ENCODE data around the gene MAFB. TPM values are rescaled to one million over a fixed set of nuclear protein-coding genes. Genes with fewer than 3 reads are reported as not detected.

Gene MAFB
- total RNA-seq, 1 donor from 2014 or later = 31.9 TPM

DNA sequence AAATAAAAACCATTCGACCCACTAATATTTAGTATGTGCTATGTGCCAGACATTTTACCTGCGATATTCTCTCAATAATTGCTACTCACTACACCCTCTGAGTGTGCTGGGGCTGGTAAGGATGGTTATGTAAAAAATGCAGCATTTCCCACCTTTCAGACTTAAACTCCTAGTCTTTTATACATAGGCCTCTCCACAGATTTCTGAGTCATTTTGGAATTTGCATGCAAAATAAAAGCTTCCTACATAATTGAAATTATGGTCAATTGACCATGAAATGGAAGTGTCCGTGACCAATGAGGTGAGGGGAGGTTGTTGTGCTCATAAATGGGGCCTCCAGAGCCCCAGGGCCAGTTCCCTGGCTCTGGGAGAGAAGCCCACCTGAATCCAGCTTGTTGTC, 37.7 kb upstream of the MAFB start:
- peaks cover 40% of the 10 kb centered on the region for H3K27me3 Mint-ChIP-seq (ENCODE audit: unreplicated experiment)
- H3K36me3 Mint-ChIP-seq (ENCODE audit: unreplicated experiment) = no peaks in the 10 kb centered on the region
- H3K27ac Mint-ChIP-seq (ENCODE audit: unreplicated experiment) = no peak overlapping the region
- peaks cover 4% of the 10 kb centered on the region for H3K9me3 Mint-ChIP-seq (ENCODE audit: unreplicated experiment)
- H3K4me3 Mint-ChIP-seq (ENCODE audit: unreplicated experiment) = no peak overlapping the region
- no peaks in the 10 kb centered on the region for H3K4me1 Mint-ChIP-seq (ENCODE audit: unreplicated experiment)
- TF ChIP-seq, protein P1, sequence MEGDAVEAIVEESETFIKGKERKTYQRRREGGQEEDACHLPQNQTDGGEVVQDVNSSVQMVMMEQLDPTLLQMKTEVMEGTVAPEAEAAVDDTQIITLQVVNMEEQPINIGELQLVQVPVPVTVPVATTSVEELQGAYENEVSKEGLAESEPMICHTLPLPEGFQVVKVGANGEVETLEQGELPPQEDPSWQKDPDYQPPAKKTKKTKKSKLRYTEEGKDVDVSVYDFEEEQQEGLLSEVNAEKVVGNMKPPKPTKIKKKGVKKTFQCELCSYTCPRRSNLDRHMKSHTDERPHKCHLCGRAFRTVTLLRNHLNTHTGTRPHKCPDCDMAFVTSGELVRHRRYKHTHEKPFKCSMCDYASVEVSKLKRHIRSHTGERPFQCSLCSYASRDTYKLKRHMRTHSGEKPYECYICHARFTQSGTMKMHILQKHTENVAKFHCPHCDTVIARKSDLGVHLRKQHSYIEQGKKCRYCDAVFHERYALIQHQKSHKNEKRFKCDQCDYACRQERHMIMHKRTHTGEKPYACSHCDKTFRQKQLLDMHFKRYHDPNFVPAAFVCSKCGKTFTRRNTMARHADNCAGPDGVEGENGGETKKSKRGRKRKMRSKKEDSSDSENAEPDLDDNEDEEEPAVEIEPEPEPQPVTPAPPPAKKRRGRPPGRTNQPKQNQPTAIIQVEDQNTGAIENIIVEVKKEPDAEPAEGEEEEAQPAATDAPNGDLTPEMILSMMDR (IDR thresholded peaks at IDR 0.05) = no peak
- DNase-seq (ENCODE audit: extremely low spot score, unreplicated experiment) = no peak

DNA sequence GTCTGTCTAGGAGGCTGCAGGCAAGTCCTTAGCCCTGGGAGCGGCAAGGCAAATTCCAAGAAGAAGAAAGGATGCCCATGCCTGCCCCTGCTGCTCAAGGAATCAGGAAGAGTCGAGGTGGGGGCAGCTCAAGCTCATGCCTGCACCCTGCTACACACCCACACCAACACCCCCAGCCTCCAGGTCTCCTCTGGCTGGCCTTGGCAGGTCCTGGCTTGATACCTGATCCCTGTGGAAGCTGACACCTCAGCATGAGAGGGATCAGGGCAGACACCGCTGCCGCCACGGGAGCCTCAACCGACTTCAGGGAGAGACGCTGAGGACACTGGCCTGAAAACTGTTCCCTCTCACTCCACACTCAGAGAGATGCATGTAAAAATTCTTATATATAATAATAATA, 35.5 kb upstream of the MAFB start:
- no peak for DNase-seq (ENCODE audit: extremely low spot score, unreplicated experiment)
- H3K9me3 Mint-ChIP-seq (ENCODE audit: unreplicated experiment) = peaks cover 4% of the 10 kb centered on the region
- H3K4me1 Mint-ChIP-seq (ENCODE audit: unreplicated experiment) = no peaks in the 10 kb centered on the region
- H3K36me3 Mint-ChIP-seq (ENCODE audit: unreplicated experiment) = no peaks in the 10 kb centered on the region
- H3K4me3 Mint-ChIP-seq (ENCODE audit: unreplicated experiment) = no peak overlapping the region
- peaks cover 47% of the 10 kb centered on the region for H3K27me3 Mint-ChIP-seq (ENCODE audit: unreplicated experiment)
- H3K27ac Mint-ChIP-seq (ENCODE audit: unreplicated experiment) = no peak overlapping the region
- TF ChIP-seq, protein P1 (IDR thresholded peaks at IDR 0.05) = no peak

DNA sequence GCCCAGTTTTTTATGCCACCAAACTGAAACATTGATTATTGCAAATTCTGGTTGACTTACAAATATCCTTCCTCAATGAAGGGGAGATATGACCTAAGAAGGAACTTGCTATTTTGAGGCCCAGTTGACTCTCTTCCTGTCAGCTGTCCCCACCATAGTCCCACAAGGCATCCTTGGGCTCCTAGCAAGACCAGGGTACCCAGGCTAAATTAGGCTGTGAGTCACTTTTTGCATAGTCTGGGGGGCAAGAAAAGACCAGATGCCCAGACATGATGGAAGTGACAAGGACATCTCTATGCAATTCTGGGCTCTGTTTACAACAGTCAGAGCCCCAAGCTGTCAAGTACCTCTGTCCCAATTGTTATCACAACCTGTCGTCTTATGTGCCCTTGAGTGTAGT, 31.8 kb upstream of the MAFB start:
- Mint-ChIP-seq H3K4me1 (ENCODE audit: unreplicated experiment) (no peaks in the 10 kb centered on the region), H3K27ac (ENCODE audit: unreplicated experiment) (no peak overlapping the region), H3K36me3 (ENCODE audit: unreplicated experiment) (no peaks in the 10 kb centered on the region), H3K27me3 (ENCODE audit: unreplicated experiment) (peaks cover 45% of the 10 kb centered on the region), H3K4me3 (ENCODE audit: unreplicated experiment) (no peak overlapping the region), H3K9me3 (ENCODE audit: unreplicated experiment) (no peaks in the 10 kb centered on the region)
- TF ChIP-seq, protein P1 (IDR thresholded peaks at IDR 0.05) = no peak
- no peak for DNase-seq (ENCODE audit: extremely low spot score, unreplicated experiment)

DNA sequence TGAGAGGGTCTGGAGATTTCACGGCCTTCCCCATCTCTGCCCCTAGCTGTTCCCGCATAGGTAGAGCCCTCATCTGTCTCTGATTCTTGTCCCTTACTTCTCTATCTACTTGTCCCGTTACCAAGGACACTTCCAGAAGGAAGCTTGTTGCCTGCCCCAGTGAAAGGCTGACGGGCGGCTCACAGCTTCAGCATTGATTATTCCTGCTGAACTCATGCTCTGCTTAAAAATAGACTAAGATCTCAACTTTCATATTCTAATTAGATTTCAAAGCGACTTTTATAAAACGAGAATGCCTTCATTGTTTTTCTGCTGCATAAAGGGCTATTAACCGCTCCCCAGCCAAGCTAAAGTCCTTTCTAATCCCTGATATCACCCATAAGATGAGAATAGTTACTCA, 31.1 kb upstream of the MAFB start:
- Mint-ChIP-seq H3K4me1 (ENCODE audit: unreplicated experiment) (no peaks in the 10 kb centered on the region), H3K27ac (ENCODE audit: unreplicated experiment) (no peak overlapping the region), H3K27me3 (ENCODE audit: unreplicated experiment) (peaks cover 42% of the 10 kb centered on the region), H3K36me3 (ENCODE audit: unreplicated experiment) (no peaks in the 10 kb centered on the region), H3K4me3 (ENCODE audit: unreplicated experiment) (no peak overlapping the region), H3K9me3 (ENCODE audit: unreplicated experiment) (no peaks in the 10 kb centered on the region)
- DNase-seq (ENCODE audit: extremely low spot score, unreplicated experiment) = no peak
- TF ChIP-seq, protein P1 (IDR thresholded peaks at IDR 0.05) = no peak

DNA sequence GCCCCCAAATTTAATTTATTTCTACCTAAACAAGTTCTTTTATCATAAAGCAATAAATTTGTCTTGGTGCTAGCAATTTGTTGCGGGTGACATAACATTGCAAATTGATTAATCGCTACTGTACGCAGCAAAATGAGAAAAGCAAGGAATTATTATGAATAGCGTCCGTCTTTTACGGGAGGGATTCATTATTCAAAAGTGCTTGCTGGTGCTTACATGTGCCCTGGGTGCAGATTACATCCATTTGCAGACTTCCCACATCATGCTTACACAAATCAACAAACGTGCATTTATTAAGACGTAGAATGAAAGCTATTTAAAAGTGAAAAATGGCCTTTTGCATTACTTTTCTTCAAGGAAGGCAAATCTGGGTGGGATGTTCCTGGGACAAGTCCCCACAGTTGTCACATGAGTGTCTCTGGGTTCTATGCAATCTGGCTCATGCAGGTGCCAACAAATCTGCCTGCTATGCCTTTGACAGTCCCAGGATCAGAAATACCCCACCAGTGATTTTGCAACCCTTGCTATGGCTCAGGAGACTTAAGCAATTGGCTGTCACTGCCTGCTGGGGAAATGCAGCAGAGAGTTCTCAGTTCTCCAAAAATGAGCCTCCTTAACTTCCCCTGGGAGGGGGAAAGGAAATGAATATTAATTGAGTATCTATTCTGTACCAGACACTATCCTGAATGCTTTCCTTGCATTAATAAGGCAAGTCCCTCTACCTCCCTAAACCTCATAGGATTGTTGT, 30.1 kb upstream of the MAFB start:
- Mint-ChIP-seq H3K9me3 (ENCODE audit: unreplicated experiment) (no peaks in the 10 kb centered on the region), H3K27ac (ENCODE audit: unreplicated experiment) (no peak overlapping the region), H3K4me1 (ENCODE audit: unreplicated experiment) (no peaks in the 10 kb centered on the region), H3K4me3 (ENCODE audit: unreplicated experiment) (no peak overlapping the region), H3K27me3 (ENCODE audit: unreplicated experiment) (peaks cover 47% of the 10 kb centered on the region), H3K36me3 (ENCODE audit: unreplicated experiment) (no peaks in the 10 kb centered on the region)
- TF ChIP-seq, protein P1 (IDR thresholded peaks at IDR 0.05) = no peak
- DNase-seq (ENCODE audit: extremely low spot score, unreplicated experiment) = no peak

All from osteocyte (in vitro differentiated cells).